Endothelial cell of umbilical vein (primary cell): Measurements from ENCODE around the gene HSD17B8. TPM values are rescaled to one million over a fixed set of nuclear protein-coding genes. Genes with fewer than 3 reads are reported as not detected.

ENCODE experiments used
- BruUV-seq: library from RNA; stranded (reverse); fragments of 400-500 nt; replicated peaks from 2 replicates; lab custom pipeline; 2021; lab: Mats Ljungman, UMichigan
- CTCF ChIA-PET: fragments of 300-600, 350-600 bp; sonication (Branson Sonifier 250); formaldehyde crosslinking; loops from one replicate; lab custom pipeline; 2021; ENCODE audit warnings: antibody characterized with exemption, inconsistent platforms; lab: Charles Lee
- POLR2A ChIA-PET: fragments of 300-600, 350-600 bp; sonication (Branson Sonifier 250); formaldehyde crosslinking; loops from one replicate; lab custom pipeline; 2021; ENCODE audit warnings: antibody characterized with exemption, inconsistent platforms; lab: Charles Lee
- DNase-seq: peaks from one replicate; pipeline ENCODE4 v3.0.0-alpha.2; 2011; ENCODE audit warnings: low read depth, low spot score
- FAIRE-seq: peaks from 2 replicates; lab custom pipeline; 2011; peaks lifted over from hg19 to GRCh38; lab: Jason Lieb, UNC
- H2AFZ ChIP-seq: 2 replicates; pipeline ENCODE4 v1.6.0; 2012; ENCODE audit warnings: low read depth, low read length, control low read depth, inconsistent platforms
- H3K27ac ChIP-seq: 2 replicates; pipeline ENCODE4 v1.5.1; 2011; ENCODE audit warnings: low read depth, mild to moderate bottlenecking, control low read depth, low read length, moderate library complexity; ENCODE audit not compliant: insufficient read depth
- H3K27me3 ChIP-seq, 2 experiments: 2 replicates each; pipeline versions ENCODE4 v1.6.0 to v1.6.1; 2011; ENCODE audit warnings: low read length in 2 of 2, mixed read lengths in 1 of 2; ENCODE audit not compliant: control insufficient read depth in 2 of 2, insufficient read depth in 2 of 2
- H3K36me3 ChIP-seq, 2 experiments: 2 replicates in 1 of 2; 3 replicates in 1 of 2; pipeline ENCODE4 v1.5.1; 2011; ENCODE audit warnings: low read length in 2 of 2, mild to moderate bottlenecking in 1 of 2, moderate library complexity in 1 of 2; ENCODE audit not compliant: control insufficient read depth in 2 of 2, insufficient read depth in 2 of 2; ENCODE audit errors: extremely low read depth in 1 of 2
- H3K4me1 ChIP-seq: 3 replicates; pipeline ENCODE4 v1.5.1; 2011; ENCODE audit warnings: mild to moderate bottlenecking, low read length; ENCODE audit not compliant: control insufficient read depth, insufficient read depth; ENCODE audit errors: extremely low read depth
- H3K4me2 ChIP-seq: 2 replicates; pipeline ENCODE4 v1.6.1; 2011; ENCODE audit warnings: low read length, control low read depth, mixed read lengths; ENCODE audit not compliant: insufficient read depth
- H3K4me3 ChIP-seq, 3 experiments: fragments of 200-600 bp in 1 of 3; sonication (generic), shearing (Covaris generic) in 1 of 3; replicated peaks in 1 of 3; 2 replicates each; pipeline ENCODE4 v1.5.1; 2011 to 2016; ENCODE audit warnings: control low read depth in 3 of 3, low read length in 3 of 3, mild to moderate bottlenecking in 2 of 3, inconsistent platforms in 1 of 3, low read depth in 1 of 3, moderate library complexity in 1 of 3; ENCODE audit not compliant: insufficient read depth in 1 of 3
- H3K79me2 ChIP-seq: 2 replicates; pipeline ENCODE4 v1.6.0; 2012; ENCODE audit warnings: low read length, inconsistent platforms; ENCODE audit not compliant: control insufficient read depth, insufficient read depth
- H3K9ac ChIP-seq: replicated peaks from 2 replicates; pipeline ENCODE3; 2011; ENCODE audit warnings: low read length, control low read depth; ENCODE audit not compliant: insufficient read depth; ENCODE audit errors: extremely low read depth
- H3K9me1 ChIP-seq: replicated peaks from 3 replicates; pipeline ENCODE4 v1.6.0; 2011; ENCODE audit warnings: mild to moderate bottlenecking, low read length; ENCODE audit not compliant: control insufficient read depth, insufficient read depth; ENCODE audit errors: extremely low read depth
- H3K9me3 ChIP-seq: replicated peaks from 2 replicates; pipeline ENCODE4 v1.5.1; 2012; ENCODE audit warnings: low read length, inconsistent platforms; ENCODE audit not compliant: control insufficient read depth, insufficient read depth
- H4K20me1 ChIP-seq: replicated peaks from 2 replicates; pipeline ENCODE3; 2011; ENCODE audit warnings: mild to moderate bottlenecking, low read length; ENCODE audit not compliant: control insufficient read depth, insufficient read depth; ENCODE audit errors: extremely low read depth
- EZH2 ChIP-seq: IDR thresholded peaks from 2 replicates; pipeline ENCODE4 v1.6.1; 2012; ENCODE audit warnings: borderline replicate concordance, low read depth, mild to moderate bottlenecking, moderate library complexity, low read length, inconsistent platforms; ENCODE audit not compliant: severe bottlenecking
- FOS ChIP-seq: IDR thresholded peaks from 2 replicates; pipeline ENCODE4 v1.6.1; 2011; ENCODE audit warnings: mild to moderate bottlenecking, low read length, moderate library complexity, borderline replicate concordance; ENCODE audit not compliant: insufficient read depth
- GATA2 ChIP-seq: IDR thresholded peaks from 2 replicates; pipeline ENCODE4 v1.7.0; 2011; ENCODE audit warnings: low read depth, mild to moderate bottlenecking, moderate library complexity, mixed read lengths, low read length; ENCODE audit not compliant: insufficient read length, insufficient read depth
- JUN ChIP-seq: IDR thresholded peaks from 2 replicates; pipeline ENCODE4 v1.6.1; 2011; ENCODE audit warnings: borderline replicate concordance, low read depth; ENCODE audit not compliant: insufficient read length, insufficient read depth
- MYC ChIP-seq: IDR thresholded peaks from one replicate; pipeline ENCODE4 v1.6.1; 2011; ENCODE audit warnings: mild to moderate bottlenecking, low read depth, low read length
- POLR2A ChIP-seq: IDR thresholded peaks from 2 replicates; pipeline ENCODE4 v1.6.1; 2012; ENCODE audit warnings: low read depth, mild to moderate bottlenecking, control low read depth, low read length
- POLR2AphosphoS5 ChIP-seq: IDR thresholded peaks from 2 replicates; pipeline ENCODE4 v1.6.1; 2012; ENCODE audit warnings: low read depth, mild to moderate bottlenecking, control low read depth, low read length, moderate library complexity; ENCODE audit not compliant: insufficient read depth
- dilution Hi-C: fragments of 300-500 bp; cut with MboI; formaldehyde crosslinking; loops from one replicate; pipeline ENCODE4 v1.15.0; 2019; ENCODE audit warnings: low sequenced_read_pairs; ENCODE audit not compliant: extremely low pct_ligation_motif_present
- intact Hi-C: fragments of 100-400 bp; cut with micrococcal nuclease; formaldehyde crosslinking; loops from one replicate; pipeline ENCODE4 v1.10.0; 2022
- polyA plus RNA-seq, 4 experiments: library from polyadenylated mRNA; depleted of rRNA in 3 of 4; stranded (reverse) in 3 of 4; unstranded in 1 of 4; fragments of >200 nt; gene quantifications; 2 replicates each; pipeline versions ENCODE4 v1.2.1 to v1.2.3, GENCODE V29; 2011 to 2012; ENCODE audit warnings: missing spikeins in 1 of 4
- total RNA-seq: library from RNA; stranded (reverse); gene quantifications from 2 replicates; pipeline ENCODE4 v1.2.3, GENCODE V29; 2021
- TF ChIP-seq, protein P1 (sequence below): IDR thresholded peaks from 2 replicates; pipeline ENCODE4 v1.6.1; 2011; ENCODE audit not compliant: insufficient read depth, insufficient read length

Gene HSD17B8
- total and polyA plus RNA-seq, 2 donors (not counting 3 experiments of a cell fraction or from before 2014, with no cell fraction given) = 4.0 to 8.2 TPM

DNA sequence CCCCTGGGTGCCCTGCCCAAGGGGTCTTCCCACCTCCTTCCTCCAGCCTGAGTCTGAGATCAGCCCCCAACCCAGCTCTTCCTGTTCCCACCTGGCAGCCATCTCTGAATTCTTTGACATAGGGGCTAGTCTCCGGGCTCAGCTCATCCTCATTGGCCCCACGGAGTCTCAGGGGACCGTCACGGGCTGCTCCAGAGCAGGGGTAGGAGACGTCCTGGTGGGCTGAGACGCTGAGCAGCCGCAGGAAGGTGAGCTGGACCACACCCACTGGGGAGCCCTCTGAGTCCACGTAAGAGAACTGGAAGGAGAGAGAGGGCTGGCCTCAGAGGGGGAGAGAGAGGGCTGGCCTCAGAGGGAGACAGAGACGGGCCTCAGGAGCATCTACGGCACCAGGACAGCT, 40.3 kb upstream of the HSD17B8 start:
- intact Hi-C loops (no loop called here), dilution Hi-C loops (no loop called here)
- no peak for FAIRE-seq
- Histone ChIP-seq H4K20me1 (no peaks in the 10 kb centered on the region), H3K4me3 (no peak overlapping the region), H3K9ac (no peak overlapping the region), H3K27me3 (no peaks in the 10 kb centered on the region), H2AFZ (no peak overlapping the region), H3K9me3 (no peaks in the 10 kb centered on the region), H3K36me3 (no peaks in the 10 kb centered on the region), H3K9me1 (no peaks in the 10 kb centered on the region), H3K79me2 (no peaks in the 10 kb centered on the region), H3K4me1 (no peaks in the 10 kb centered on the region), H3K4me2 (no peak overlapping the region), H3K27ac (no peak overlapping the region)
- TF ChIP-seq JUN = no peak
- no peak for TF ChIP-seq POLR2AphosphoS5
- TF ChIP-seq POLR2A = no peak
- TF ChIP-seq, protein P1, sequence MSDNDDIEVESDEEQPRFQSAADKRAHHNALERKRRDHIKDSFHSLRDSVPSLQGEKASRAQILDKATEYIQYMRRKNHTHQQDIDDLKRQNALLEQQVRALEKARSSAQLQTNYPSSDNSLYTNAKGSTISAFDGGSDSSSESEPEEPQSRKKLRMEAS = no peak
- TF ChIP-seq FOS = no peak
- no peak for TF ChIP-seq GATA2
- no TSS peak for BruUV-seq
- ChIA-PET POLR2A (no interaction called here), CTCF (interaction anchor here (1.4 kb wide), 1 partner anchor 84 kb away, joined by 6 read pairs; no protein-coding TSS in a partner anchor)
- no peak for DNase-seq

DNA sequence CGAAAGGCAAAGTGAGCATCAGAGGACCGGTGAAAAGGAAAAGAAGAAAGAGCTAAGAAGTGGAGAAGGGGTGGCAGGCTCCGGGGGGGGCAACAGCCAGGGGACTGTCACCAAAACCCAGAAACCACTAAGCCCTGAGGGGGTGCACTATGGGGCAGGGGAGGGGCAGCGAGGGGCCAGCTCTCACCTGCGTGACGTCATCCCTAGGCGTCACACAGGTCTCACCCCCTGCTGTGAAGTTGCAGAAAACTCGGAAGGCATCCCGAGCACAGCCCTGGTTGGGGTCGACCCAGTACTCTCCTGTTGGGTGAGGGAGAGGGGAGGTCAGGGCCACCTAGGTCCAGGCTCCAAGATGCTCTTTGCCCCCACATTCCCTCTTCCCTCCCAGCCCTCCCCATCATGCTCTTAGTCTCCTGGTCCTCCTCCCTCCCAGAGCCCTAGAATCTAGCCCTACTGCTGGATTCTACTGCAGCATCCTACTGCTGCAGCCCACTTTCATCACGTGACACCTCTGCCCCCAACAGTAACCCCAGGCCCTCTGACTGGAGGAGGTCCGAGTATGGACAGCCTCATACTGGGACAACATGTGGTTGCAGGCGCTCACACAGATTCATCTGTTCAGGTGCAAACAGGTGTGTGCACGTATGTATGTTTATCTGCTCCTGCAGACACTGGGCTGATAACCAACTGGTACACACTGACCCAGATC, 39.6 kb upstream of the HSD17B8 start:
- no peaks in the 10 kb centered on the region for H3K9me3 ChIP-seq
- no peak for DNase-seq
- H3K27me3 ChIP-seq = no peaks in the 10 kb centered on the region
- no peaks in the 10 kb centered on the region for H4K20me1 ChIP-seq
- H3K36me3 ChIP-seq = no peaks in the 10 kb centered on the region
- no peak overlapping the region for H3K27ac ChIP-seq
- H3K4me1 ChIP-seq = no peaks in the 10 kb centered on the region
- no peak for FAIRE-seq
- H2AFZ ChIP-seq = no peak overlapping the region
- TF ChIP-seq POLR2AphosphoS5 (no peak), MYC (no peak), JUN (no peak), GATA2 (no peak), EZH2 (no peak), FOS (no peak), POLR2A (no peak)
- TF ChIP-seq, protein P1 = no peak
- intact Hi-C loops (no loop called here), dilution Hi-C loops (no loop called here)
- ChIA-PET CTCF (interaction anchor here (1.4 kb wide), 1 partner anchor 83 kb away, joined by 6 read pairs; no protein-coding TSS in a partner anchor), POLR2A (no interaction called here)
- no peak overlapping the region for H3K4me3 ChIP-seq
- H3K4me2 ChIP-seq = no peak overlapping the region
- BruUV-seq = no TSS peak
- no peak overlapping the region for H3K9ac ChIP-seq
- no peaks in the 10 kb centered on the region for H3K9me1 ChIP-seq
- no peaks in the 10 kb centered on the region for H3K79me2 ChIP-seq
